ENCODE measurements around the gene PTP4A1. TPM values are rescaled to one million over a fixed set of nuclear protein-coding genes. Genes with fewer than 3 reads are reported as not detected.
"Not testable (repeated sequence)": the region's sequence is repeated elsewhere in the genome, so short reads cannot be mapped to it uniquely, and the experiment has no call there.

Gene PTP4A1
- total and polyA plus RNA-seq, 2 of the 4 experiments (the other 2 are of a cell fraction): 31.2 to 53.1 TPM

GRCh38 chr6:63584566-63584965 is 12.3 kb downstream of the PTP4A1 start:
- Histone ChIP-seq H2BK20ac (ENCODE audit: low read depth, low read length) (no peak overlapping the region), H3K4me1 (ENCODE audit: control insufficient read depth, insufficient read depth, low read length) (no peaks in the 10 kb centered on the region), H2AK5ac (ENCODE audit: low read depth, low read length) (no peak overlapping the region), H3K56ac (ENCODE audit: extremely low read depth, insufficient read depth, low read length) (no peak overlapping the region), H3K4ac (ENCODE audit: low read depth, low read length) (no peak overlapping the region), H3K36me3 (ENCODE audit: control insufficient read depth, insufficient read depth, low read length) (peaks cover 13% of the 10 kb centered on the region), H4K8ac (ENCODE audit: low read depth in 2 of 2, low read length in 2 of 2) (no peak overlapping the region), H2AK9ac (replicated peaks; ENCODE audit: low read depth, low read length, poor library complexity) (no peak overlapping the region), H3K27me3 (ENCODE audit: control insufficient read depth, insufficient read depth, low read length) (no peaks in the 10 kb centered on the region), H3K9me1 (ENCODE audit: insufficient read depth, low read length) (no peaks in the 10 kb centered on the region), H3K4me3 (ENCODE audit: insufficient read depth, low read depth, low read length) (no peak overlapping the region), H3K4me2 (ENCODE audit: low read depth, low read length) (no peak overlapping the region), H3K14ac (replicated peaks; ENCODE audit: low read depth, low read length) (no peak overlapping the region), H2BK5ac (ENCODE audit: low read depth, low read length, poor library complexity, severe bottlenecking) (no peak overlapping the region), H3K9ac (ENCODE audit: low read depth, low read length) (no peak overlapping the region), H3K18ac (ENCODE audit: low read depth, low read length) (no peak overlapping the region), H4K20me1 (ENCODE audit: insufficient read depth, low read length) (peaks cover 6% of the 10 kb centered on the region; the same call in 1 of the 2 replicates), H4K5ac (ENCODE audit: low read depth, low read length) (no peak overlapping the region), H4K91ac (ENCODE audit: insufficient read depth, low read depth, low read length) (no peak overlapping the region), H3K27ac (ENCODE audit: insufficient read depth, low read length) (no peak overlapping the region), H3K9me3 (ENCODE audit: control insufficient read depth, insufficient read depth, low read length) (no peaks in the 10 kb centered on the region), H3K79me1 (ENCODE audit: low read depth in 1 of 2, low read length in 2 of 2) (peaks cover 6 to 8% of the 10 kb centered on the region in 2 experiments; a peak in 3 of 4 replicates), H3K23ac (ENCODE audit: low read depth, low read length) (no peak overlapping the region), H2BK120ac (ENCODE audit: low read depth, low read length) (no peak overlapping the region), H2AFZ (replicated peaks; ENCODE audit: low read length, poor library complexity) (no peak overlapping the region), H2BK15ac (ENCODE audit: low read depth, low read length) (no peak overlapping the region)
- no peak for DNase-seq
- intact Hi-C loops (cut with micrococcal nuclease): no loop called here
- TF ChIP-seq USF2 (IDR thresholded peaks at IDR 0.05; ENCODE audit: low read depth, low read length) (no peak), BHLHE40 (IDR thresholded peaks at IDR 0.05; ENCODE audit: low read depth, low read length) (no peak), RCOR1 (IDR thresholded peaks at IDR 0.05; ENCODE audit: insufficient replicate concordance, low read length) (no peak), FOS (IDR thresholded peaks at IDR 0.05; ENCODE audit: low read depth, low read length) (no peak), MAFK (IDR thresholded peaks at IDR 0.05; ENCODE audit: low read depth, low read length) (no peak), CTCF (conservative IDR thresholded peaks at IDR 0.05; ENCODE audit: low read depth, low read length) (no peak)
- ChIA-PET CTCF (interaction anchor here (0.9 kb wide), 1 partner anchor 14 kb away, joined by 3 read pairs; no protein-coding TSS in a partner anchor), POLR2A (ENCODE audit: unreplicated experiment) (no interaction called here)
- ATAC-seq (ENCODE audit: low read depth): no peak; the same call in 1 of the 2 replicates
- 100% methylated on average over 2 of the region's 8 CpGs; no CpG with 5 or more reads in 1 of the 2 experiments for WGBS, 2 experiments (ENCODE audit: extremely low coverage in 2 of 2, insufficient read length in 1 of 2)
- in situ Hi-C loops (cut with MboI; ENCODE audit: low sequenced_read_pairs): no loop called here
- BruUV-seq (replicated peaks): no TSS peak
- dilution Hi-C loops (cut with HindIII; ENCODE audit: low sequenced_read_pairs, unreplicated experiment): no loop called here

GRCh38 chr6:63585652-63586051 is 13.4 kb downstream of the PTP4A1 start:
- H3K9me1 ChIP-seq (ENCODE audit: insufficient read depth, low read length); H3K18ac ChIP-seq (ENCODE audit: low read depth, low read length); H4K20me1 ChIP-seq (ENCODE audit: insufficient read depth, low read length); H3K4me3 ChIP-seq (ENCODE audit: insufficient read depth, low read depth, low read length); H3K36me3 ChIP-seq (ENCODE audit: control insufficient read depth, insufficient read depth, low read length); H3K9ac ChIP-seq (ENCODE audit: low read depth, low read length); H4K8ac ChIP-seq (ENCODE audit: low read depth in 2 of 2, low read length in 2 of 2); H3K9me3 ChIP-seq (ENCODE audit: control insufficient read depth, insufficient read depth, low read length); H3K27ac ChIP-seq (ENCODE audit: insufficient read depth, low read length); H3K4me2 ChIP-seq (ENCODE audit: low read depth, low read length); H3K56ac ChIP-seq (ENCODE audit: extremely low read depth, insufficient read depth, low read length); ATAC-seq (ENCODE audit: low read depth); H2BK5ac ChIP-seq (ENCODE audit: low read depth, low read length, poor library complexity, severe bottlenecking); H2BK120ac ChIP-seq (ENCODE audit: low read depth, low read length); H2BK15ac ChIP-seq (ENCODE audit: low read depth, low read length); BruUV-seq (replicated peaks); POLR2A ChIA-PET (ENCODE audit: unreplicated experiment); H3K14ac ChIP-seq (replicated peaks; ENCODE audit: low read depth, low read length); dilution Hi-C loops (cut with HindIII; ENCODE audit: low sequenced_read_pairs, unreplicated experiment); H3K4me1 ChIP-seq (ENCODE audit: control insufficient read depth, insufficient read depth, low read length); H2BK20ac ChIP-seq (ENCODE audit: low read depth, low read length); intact Hi-C loops (cut with micrococcal nuclease); H2AFZ ChIP-seq (replicated peaks; ENCODE audit: low read length, poor library complexity); H2AK5ac ChIP-seq (ENCODE audit: low read depth, low read length); H3K23ac ChIP-seq (ENCODE audit: low read depth, low read length); H4K91ac ChIP-seq (ENCODE audit: insufficient read depth, low read depth, low read length); H3K79me1 ChIP-seq (ENCODE audit: low read depth in 1 of 2, low read length in 2 of 2); H3K4ac ChIP-seq (ENCODE audit: low read depth, low read length); H4K5ac ChIP-seq (ENCODE audit: low read depth, low read length); H3K27me3 ChIP-seq (ENCODE audit: control insufficient read depth, insufficient read depth, low read length); H2AK9ac ChIP-seq (replicated peaks; ENCODE audit: low read depth, low read length, poor library complexity); in situ Hi-C loops (cut with MboI; ENCODE audit: low sequenced_read_pairs); DNase-seq: not testable (repeated sequence)
- no CpG with 5 or more reads among the region's 2 CpGs for WGBS, 2 experiments (ENCODE audit: extremely low coverage in 2 of 2, insufficient read length in 1 of 2)
- CTCF ChIA-PET: interaction anchor here (1.0 kb wide), 1 partner anchor 12 kb away, joined by 3 read pairs; no protein-coding TSS in a partner anchor
